Panc1 (cell line): ENCODE results near the gene PPP1R9A.

Source experiments
- CTCF ChIP-seq: fragments of 450-650 bp; IDR thresholded peaks from 2 replicates; pipeline ENCODE4 v1.5.1; 2017; ENCODE audit warnings: mild to moderate bottlenecking
- POLR2AphosphoS5 ChIP-seq: IDR thresholded peaks from 2 replicates; pipeline ENCODE4 v1.6.1; 2012; ENCODE audit warnings: mild to moderate bottlenecking, low read depth, low read length, moderate library complexity
- SIN3A ChIP-seq: IDR thresholded peaks from 2 replicates; pipeline ENCODE4 v1.6.1; 2012; ENCODE audit warnings: low read depth, mild to moderate bottlenecking, low read length, moderate library complexity, borderline replicate concordance; ENCODE audit not compliant: insufficient read depth

DNA sequence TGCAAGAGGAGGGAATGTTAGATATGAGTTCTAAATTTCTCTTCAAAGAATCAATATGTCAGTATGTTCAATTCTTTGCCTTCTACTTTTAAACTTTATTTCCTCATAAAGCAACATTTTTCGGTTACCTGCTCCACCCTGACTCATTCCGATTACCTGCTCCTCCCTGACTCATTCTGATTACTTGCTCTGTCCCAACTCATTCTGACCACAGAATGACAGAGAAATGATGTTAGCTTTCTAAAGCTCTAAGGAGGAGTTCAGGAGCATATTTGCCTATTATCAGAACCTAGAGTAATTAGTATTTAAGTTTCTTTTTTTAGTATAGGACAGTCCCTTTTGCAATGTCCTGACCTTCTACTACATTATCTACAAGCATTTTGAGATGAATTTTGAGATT, 24.5 kb upstream of the PPP1R9A start:
- TF ChIP-seq CTCF: no peak
- no peak for TF ChIP-seq POLR2AphosphoS5
- TF ChIP-seq SIN3A: no peak
